Colonic mucosa (tissue), 4 donors: ENCODE data around the gene FIGNL2. TPM values are rescaled to one million over a fixed set of nuclear protein-coding genes. Genes with fewer than 3 reads are reported as not detected.
"Not testable (repeated sequence)": the region's sequence is repeated elsewhere in the genome, so short reads cannot be mapped to it uniquely, and the experiment has no call there.

Experiments
- DNase-seq: peaks from one replicate; pipeline ENCODE4 v3.0.0-alpha.2; 2020
- H3K27ac ChIP-seq: fragments of 200-600 bp; one replicate; pipeline ENCODE4 v1.8.0; 2021
- H3K27me3 ChIP-seq: fragments of 200-600 bp; one replicate; pipeline ENCODE4 v1.8.0; 2021
- H3K36me3 ChIP-seq: fragments of 200-600 bp; one replicate; pipeline ENCODE4 v1.8.0; 2021
- H3K4me1 ChIP-seq: fragments of 200-600 bp; one replicate; pipeline ENCODE4 v1.8.0; 2021; ENCODE audit warnings: mild to moderate bottlenecking
- H3K4me3 ChIP-seq: fragments of 200-600 bp; one replicate; pipeline ENCODE4 v1.8.0; 2021
- H3K9ac ChIP-seq, 2 donors: one replicate each; pipeline ENCODE4 v1.7.0; 2013; ENCODE audit warnings: control low read depth in 2 of 2, low read depth in 2 of 2, low read length in 2 of 2
- H3K9me3 ChIP-seq: fragments of 200-600 bp; one replicate; pipeline ENCODE4 v1.8.0; 2021
- CTCF ChIP-seq: fragments of 200-600 bp; IDR thresholded peaks from one replicate; pipeline ENCODE4 v1.8.0; 2022; ENCODE audit warnings: antibody characterized with exemption, mild to moderate bottlenecking
- intact Hi-C: fragments of 100-400 bp; cut with DNase I; formaldehyde crosslinking; loops from one replicate; pipeline ENCODE4 v1.14.1; 2022
- total RNA-seq, 2 donors: library from RNA; stranded (reverse); fragmentation: NEBNext Ultra II Directional in 1 of 2; extraction: Animal tissue kit (Norgen Biotek cat#: 25700) in 1 of 2; gene quantifications; one replicate each; pipeline ENCODE4 v1.2.1, GENCODE V29; 2021
- donor health status: healthy.
- donor health status: DM: no; HTN: no; CAD: no.
- donor health status: DM: no; HTN: no; CAD: no.

The FIGNL2 gene
- total RNA-seq, 2 donors from 2014 or later, result 0.30 to 0.35 TPM

GRCh38 chr12:51836827-51837173, 11.7 kb downstream of the FIGNL2 start:
- Histone ChIP-seq H3K4me3 (no peak overlapping the region), H3K9me3 (no peaks in the 10 kb centered on the region), H3K27ac (no peak overlapping the region), H3K9ac (no peak overlapping the region), H3K36me3 (no peaks in the 10 kb centered on the region), H3K4me1 (no peaks in the 10 kb centered on the region), H3K27me3 (no peaks in the 10 kb centered on the region)
- intact Hi-C loops, result no loop called here
- TF ChIP-seq CTCF, result no peak
- no peak for DNase-seq

- H3K9me3 ChIP-seq, result no peaks in the 10 kb centered on the region
- no peaks in the 10 kb centered on the region for H3K27me3 ChIP-seq
- H3K4me1 ChIP-seq, result no peaks in the 10 kb centered on the region
- intact Hi-C loops, result no loop called here
- no peak overlapping the region for H3K27ac ChIP-seq
- no peak for TF ChIP-seq CTCF
- H3K9ac ChIP-seq, result no peak overlapping the region
- no peak for DNase-seq
- no peak overlapping the region for H3K4me3 ChIP-seq
- no peaks in the 10 kb centered on the region for H3K36me3 ChIP-seq
These were observed 12.3 kb downstream of the FIGNL2 start for GRCh38 chr12:51836041-51836826.

- Histone ChIP-seq H3K9ac (no peak overlapping the region), H3K36me3 (no peaks in the 10 kb centered on the region), H3K4me1 (no peaks in the 10 kb centered on the region), H3K27ac (no peak overlapping the region), H3K9me3 (no peaks in the 10 kb centered on the region), H3K27me3 (no peaks in the 10 kb centered on the region), H3K4me3 (no peak overlapping the region)
- intact Hi-C loops, result no loop called here
- no peak for TF ChIP-seq CTCF
- DNase-seq, result no peak
These were observed 14.1 kb downstream of the FIGNL2 start for GRCh38 chr12:51834411-51834810.

- Histone ChIP-seq H3K9ac (no peak overlapping the region), H3K36me3 (no peaks in the 10 kb centered on the region), H3K4me1 (no peaks in the 10 kb centered on the region), H3K9me3 (no peaks in the 10 kb centered on the region), H3K27me3 (no peaks in the 10 kb centered on the region), H3K4me3 (no peak overlapping the region), H3K27ac (no peak overlapping the region)
- intact Hi-C loops, result no loop called here
- DNase-seq, result no peak
- TF ChIP-seq CTCF, result no peak
These were observed 14.9 kb downstream of the FIGNL2 start for GRCh38 chr12:51833448-51834227.

GRCh38 chr12:51832354-51833107, 16.0 kb downstream of the FIGNL2 start:
- H3K4me3 ChIP-seq, result no peak overlapping the region
- intact Hi-C loops, result no loop called here
- H3K9ac ChIP-seq, result no peak overlapping the region
- no peaks in the 10 kb centered on the region for H3K27me3 ChIP-seq
- H3K36me3 ChIP-seq, result no peaks in the 10 kb centered on the region
- no peak overlapping the region for H3K27ac ChIP-seq
- TF ChIP-seq CTCF, result no peak
- peaks cover 6% of the 10 kb centered on the region for H3K4me1 ChIP-seq
- no peak for DNase-seq
- H3K9me3 ChIP-seq, result no peaks in the 10 kb centered on the region

GRCh38 chr12:51831817-51832216, 16.7 kb downstream of the FIGNL2 start:
- H3K4me3 ChIP-seq, H3K36me3 ChIP-seq, intact Hi-C loops, H3K4me1 ChIP-seq, H3K27ac ChIP-seq, H3K27me3 ChIP-seq, H3K9me3 ChIP-seq, DNase-seq, H3K9ac ChIP-seq: not testable (repeated sequence)
